A204.1 (cell line): ENCODE results near the gene NBEA.

Experiments
- FAIRE-seq: peaks from 2 replicates; lab custom pipeline; 2012; peaks lifted over from hg19 to GRCh38; lab: Jason Lieb, UNC

NBEA gene

GRCh38 chr13:35514061-35514477 is 572.0 kb downstream of the NBEA start:
- no peak for FAIRE-seq

GRCh38 chr13:35514801-35515502 is 572.9 kb downstream of the NBEA start:
- FAIRE-seq: no peak

- FAIRE-seq: no peak
Observed at GRCh38 chr13:35518337-35518946, 576.4 kb downstream of the NBEA start.

DNA sequence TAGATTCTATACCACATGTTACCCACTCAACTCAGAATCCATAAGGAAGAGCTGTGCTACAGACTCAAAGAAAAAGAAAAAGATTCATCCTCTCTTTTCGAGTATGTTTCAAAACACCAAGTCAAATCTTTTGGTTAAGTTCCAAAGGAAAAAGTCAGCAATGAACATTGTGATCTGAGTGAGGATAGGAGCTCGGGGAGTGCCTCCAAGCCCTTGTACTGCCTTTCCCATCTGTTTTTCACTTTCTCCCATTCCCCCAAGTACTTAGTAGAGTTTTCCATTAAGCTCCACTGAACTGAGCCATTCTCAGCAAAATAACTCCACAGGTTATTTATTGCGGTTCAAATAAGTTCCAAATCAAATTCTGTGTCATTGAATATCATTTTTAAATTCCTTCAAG is 582.1 kb downstream of the NBEA start:
- FAIRE-seq: no peak

DNA sequence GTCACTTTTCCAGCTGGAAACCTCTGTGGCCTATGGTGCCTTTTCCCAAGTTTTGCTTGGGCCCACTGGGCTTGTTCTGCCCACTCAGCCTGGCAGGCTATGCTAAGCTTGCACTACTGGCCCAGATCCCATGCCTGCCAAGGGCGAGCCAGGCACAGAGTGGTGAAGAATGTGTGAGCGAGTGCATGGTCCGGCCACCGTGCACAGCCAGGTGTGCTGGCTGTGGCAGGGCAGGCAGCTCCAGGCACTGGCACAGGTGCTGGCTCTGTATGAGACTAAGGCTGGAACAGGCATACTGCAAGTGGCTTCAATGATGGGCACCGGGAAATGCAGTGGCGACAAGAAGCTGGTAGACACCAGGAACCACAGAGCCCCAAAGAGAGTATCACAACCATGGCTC is 584.5 kb downstream of the NBEA start:
- FAIRE-seq: no peak

DNA sequence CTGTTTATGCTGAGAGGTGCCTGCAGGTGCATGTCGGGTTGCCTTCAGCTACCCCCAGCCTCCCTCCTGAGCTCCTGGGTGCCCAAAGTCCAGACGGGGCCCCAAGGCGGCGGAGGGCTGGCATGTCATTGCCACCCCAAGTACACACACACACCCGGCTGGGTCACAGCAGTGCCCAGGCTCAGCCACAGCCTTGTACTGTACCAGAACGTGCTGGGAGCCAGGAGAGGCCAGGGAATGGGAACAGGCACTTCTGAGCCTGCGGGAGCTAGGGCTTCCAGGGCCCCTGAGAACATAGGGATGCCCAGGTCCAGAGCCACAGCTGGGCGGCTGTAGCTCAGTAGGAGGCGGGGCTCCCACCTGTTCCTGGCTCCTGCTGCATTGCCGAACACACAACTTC is 585.4 kb downstream of the NBEA start:
- no peak for FAIRE-seq

DNA sequence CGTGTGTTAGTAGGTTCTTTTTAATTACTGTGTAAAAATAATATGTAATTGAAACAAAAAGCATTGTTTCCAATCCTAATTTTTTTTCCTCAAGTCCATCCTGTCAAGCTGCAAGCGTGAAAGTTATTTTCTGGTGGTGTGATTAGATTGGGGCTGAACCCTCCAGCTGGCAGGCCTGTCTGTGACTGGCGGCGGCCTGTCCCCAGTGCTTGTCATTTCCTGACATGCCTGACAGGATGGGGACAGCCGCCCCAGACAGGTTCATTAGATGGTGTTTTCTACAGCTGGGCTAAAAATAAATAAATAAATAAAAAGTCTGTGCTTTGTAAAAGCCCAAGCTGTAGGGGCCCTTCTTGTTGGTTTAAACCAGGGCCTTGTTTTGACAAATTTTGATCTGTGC is 588.1 kb downstream of the NBEA start:
- no peak for FAIRE-seq

DNA sequence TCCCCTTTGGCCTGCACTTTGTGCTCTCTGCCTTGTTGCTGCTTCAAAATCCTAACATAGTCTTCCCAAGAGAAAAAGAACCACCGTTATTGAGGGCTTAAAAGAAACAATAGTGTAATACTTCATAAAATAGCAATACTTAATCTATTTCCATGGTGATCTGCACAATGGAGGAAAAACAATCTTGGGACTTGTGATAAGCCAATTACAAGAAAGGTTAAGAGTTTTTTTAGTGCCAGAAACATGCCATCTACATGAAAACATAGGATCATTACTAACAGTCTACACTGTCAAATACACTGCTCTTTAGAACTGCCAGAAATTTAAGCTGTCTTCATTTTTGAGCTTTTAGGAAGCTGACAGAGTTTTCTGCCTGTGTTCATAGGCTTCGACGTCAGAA is 588.5 kb downstream of the NBEA start:
- FAIRE-seq: no peak

GRCh38 chr13:35531526-35531925 is 589.5 kb downstream of the NBEA start:
- FAIRE-seq: no peak

DNA sequence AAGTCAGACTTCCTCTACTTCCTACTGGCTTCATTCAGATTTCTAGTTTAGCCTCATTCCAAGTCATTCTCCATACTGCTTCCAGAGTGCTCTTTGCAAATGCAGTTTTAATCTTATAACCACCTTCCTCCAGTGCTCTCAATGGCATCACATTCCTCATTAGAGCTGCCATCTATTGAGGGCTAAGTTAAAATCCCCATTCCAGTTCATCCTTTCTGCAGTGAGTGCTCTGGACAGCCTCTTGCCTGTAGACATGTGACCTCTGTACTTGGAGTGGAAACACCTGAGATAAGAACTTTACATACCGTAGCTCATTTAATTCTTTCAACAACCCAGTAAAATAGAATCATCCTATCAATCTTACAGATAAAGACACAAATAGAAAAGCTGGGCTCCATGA is 592.3 kb downstream of the NBEA start:
- no peak for FAIRE-seq

DNA sequence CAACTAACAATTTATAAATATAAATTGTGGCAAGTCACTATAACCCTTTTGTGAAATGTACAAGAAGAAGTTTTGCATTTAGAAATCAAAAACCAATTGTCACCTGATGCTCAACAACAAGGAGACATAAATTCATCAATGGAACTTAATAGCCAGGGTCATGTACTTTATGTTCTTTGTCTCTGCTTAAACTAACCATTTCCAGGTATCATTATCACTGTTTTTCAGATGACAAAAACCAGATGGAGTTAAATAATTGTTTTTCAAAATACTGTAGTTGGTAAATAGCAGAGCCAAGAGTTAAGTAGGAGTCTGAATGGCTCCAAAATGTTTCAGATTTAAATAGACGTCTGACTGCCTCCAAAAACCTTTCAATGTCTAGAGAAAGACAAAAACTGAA is 606.7 kb downstream of the NBEA start:
- no peak for FAIRE-seq

DNA sequence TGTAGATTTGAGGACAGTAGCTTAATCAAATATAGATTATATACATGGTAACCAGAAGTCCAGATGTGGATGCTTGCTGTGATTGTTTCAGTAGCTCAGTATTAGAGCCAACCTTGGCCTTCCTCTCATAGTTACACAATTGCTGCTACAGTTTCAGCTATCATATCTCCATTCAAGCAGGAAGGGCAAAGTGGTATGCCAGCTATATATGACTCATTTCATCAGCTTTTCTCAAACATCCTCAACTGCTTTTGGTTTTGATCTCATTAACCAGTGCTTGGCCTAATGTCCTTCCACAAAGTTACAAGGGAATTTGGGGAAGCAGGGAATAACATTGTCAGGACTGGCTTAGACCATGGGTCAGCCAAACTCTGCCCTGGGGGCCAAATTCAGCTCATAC is 607.4 kb downstream of the NBEA start:
- no peak for FAIRE-seq

- FAIRE-seq: no peak
Observed at GRCh38 chr13:35552172-35552844, 610.2 kb downstream of the NBEA start.

DNA sequence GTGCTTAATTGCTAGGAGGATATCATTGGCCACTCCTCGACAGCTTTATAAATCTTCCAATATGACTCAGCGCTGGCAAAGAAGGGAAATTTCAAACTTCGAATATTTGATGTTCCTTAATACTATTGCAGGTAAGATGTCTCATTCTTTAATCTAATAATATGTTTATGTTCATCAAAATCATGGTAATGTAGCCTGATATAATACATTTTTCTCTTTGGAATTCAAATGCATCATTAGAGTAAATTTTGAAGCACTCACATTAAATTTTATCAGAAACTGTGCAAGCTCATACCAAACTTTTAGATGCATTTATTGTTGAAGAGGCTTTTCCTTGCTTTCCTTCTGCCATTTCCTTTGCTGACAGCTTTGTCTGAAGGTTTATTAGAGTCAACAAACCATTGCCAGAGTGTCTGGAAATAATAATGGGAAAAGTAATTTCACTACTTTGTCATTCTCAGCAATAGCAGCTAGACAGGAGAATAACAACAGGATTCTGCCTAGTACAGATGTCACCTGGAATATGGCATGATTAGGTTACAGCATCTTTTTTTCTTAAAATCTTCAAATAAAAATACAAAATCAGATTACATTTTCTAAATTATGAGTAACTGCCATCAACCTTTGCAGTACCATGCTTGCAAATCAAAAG is 613.0 kb downstream of the NBEA start:
- FAIRE-seq: no peak

- FAIRE-seq: no peak
Observed at GRCh38 chr13:35557475-35557874, 615.4 kb downstream of the NBEA start.

GRCh38 chr13:35561540-35561939 is 619.5 kb downstream of the NBEA start:
- FAIRE-seq: no peak

DNA sequence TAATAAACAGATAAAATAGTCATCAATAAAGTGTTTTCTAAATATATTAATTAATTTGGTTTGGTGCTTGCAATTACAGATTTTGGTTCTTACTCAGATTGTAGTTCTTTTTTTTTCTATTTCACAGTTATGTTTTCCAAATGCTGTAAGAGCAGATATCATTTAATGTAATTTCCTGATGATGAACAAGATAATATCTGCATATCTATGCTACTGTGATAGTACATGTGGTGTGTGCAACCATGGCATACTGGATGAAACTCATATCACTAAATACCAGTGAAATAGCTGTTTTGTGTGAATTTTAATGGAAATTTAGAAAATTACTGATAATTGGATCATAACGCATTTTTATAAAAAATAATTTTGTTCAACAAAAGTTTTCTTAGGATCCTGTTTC is 623.2 kb downstream of the NBEA start:
- peak; percentile 6 for FAIRE-seq

GRCh38 chr13:35566340-35566739 is 624.3 kb downstream of the NBEA start:
- no peak for FAIRE-seq

DNA sequence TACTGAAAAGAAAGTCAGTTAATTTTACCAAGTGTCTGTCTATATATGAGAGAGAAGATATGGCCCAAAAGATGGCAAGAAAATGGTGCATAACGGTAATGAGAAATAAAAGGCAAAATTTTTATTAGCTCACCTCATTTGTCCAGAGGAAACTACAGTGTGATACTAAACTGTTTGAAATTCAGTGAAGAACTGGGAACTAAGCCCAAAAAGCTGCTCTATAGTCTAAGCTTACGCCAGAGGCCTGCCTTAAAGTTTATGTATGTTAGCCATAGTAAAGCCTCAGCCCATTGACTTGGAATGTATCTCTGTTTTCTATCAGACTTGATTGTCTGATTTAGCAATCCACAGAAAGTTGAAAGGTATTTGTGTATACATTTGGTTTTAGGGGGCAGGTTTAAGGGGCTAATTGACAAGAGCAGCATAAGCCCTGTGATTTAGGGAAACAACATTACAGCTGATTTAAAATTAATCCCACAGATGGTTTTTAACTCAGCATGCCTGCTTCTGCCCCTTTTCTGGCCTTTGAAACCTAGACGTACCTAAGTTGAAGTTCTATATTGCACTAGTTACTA is 625.4 kb downstream of the NBEA start:
- FAIRE-seq: no peak

DNA sequence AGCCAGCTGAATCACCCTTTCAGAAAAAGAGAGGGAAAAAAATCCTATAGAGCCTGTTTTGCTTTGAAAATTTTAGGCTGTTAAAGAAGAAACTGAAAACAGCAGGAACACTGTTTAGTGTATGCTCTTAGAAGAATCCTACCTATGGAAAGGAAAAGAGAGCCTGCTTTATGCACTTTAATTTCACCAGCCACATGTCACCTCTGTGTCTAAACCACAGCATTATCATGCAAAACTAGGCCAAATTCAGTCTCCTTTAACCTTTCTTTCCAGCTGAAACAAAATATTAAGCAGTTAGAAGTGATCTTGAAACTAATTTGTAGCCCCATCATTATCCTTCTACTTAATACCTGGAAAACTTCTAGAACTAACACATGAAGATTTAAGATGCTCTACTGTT is 631.6 kb downstream of the NBEA start:
- no peak for FAIRE-seq

GRCh38 chr13:35592457-35592856 is 650.4 kb downstream of the NBEA start:
- no peak for FAIRE-seq

DNA sequence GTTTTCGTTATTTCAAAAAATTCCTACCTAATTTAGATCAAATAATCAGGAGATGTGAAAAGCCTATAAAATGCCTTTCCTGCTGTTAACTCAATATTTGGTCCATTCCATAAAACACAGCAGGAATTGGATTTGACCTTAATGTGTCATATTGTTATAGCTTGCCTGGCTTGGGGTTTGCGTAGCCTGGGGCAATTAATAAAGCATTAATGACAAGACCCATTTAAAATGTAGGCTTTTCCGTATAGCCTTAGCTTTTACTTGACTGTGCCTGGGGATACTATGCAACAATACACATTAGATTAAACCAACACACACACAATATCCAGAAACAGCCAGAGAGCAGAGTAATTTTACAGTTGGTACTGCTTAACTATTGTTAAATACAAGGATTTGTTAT is 651.6 kb downstream of the NBEA start:
- FAIRE-seq: no peak

DNA sequence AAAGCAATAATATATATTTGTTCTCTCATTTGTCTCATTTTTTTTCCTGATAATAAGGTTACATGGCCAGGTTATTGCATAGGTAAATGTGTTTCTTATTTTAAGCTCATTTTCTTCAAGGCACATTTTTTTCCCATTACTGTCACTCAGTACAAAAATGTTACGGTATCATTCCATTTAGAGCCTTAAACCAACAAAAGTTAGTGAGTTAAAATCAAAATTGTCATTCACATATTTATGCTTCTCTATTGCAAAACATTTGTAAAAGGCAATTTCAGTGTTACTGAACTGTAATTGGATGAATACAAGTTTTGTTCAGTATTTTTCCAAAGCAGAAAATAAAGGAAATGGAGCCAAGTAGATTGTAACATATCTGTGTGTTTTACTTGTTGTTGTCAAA is 652.0 kb downstream of the NBEA start:
- no peak for FAIRE-seq
